NOMO-1 (cell line): ENCODE data around the gene MTARC1.

Source experiments
- DNase-seq, 2 experiments: peaks; one replicate each; lab custom pipeline; 2025; ENCODE audit not compliant: unreplicated experiment in 2 of 2; lab: John Stamatoyannopoulos, UW

MTARC1 gene

DNA sequence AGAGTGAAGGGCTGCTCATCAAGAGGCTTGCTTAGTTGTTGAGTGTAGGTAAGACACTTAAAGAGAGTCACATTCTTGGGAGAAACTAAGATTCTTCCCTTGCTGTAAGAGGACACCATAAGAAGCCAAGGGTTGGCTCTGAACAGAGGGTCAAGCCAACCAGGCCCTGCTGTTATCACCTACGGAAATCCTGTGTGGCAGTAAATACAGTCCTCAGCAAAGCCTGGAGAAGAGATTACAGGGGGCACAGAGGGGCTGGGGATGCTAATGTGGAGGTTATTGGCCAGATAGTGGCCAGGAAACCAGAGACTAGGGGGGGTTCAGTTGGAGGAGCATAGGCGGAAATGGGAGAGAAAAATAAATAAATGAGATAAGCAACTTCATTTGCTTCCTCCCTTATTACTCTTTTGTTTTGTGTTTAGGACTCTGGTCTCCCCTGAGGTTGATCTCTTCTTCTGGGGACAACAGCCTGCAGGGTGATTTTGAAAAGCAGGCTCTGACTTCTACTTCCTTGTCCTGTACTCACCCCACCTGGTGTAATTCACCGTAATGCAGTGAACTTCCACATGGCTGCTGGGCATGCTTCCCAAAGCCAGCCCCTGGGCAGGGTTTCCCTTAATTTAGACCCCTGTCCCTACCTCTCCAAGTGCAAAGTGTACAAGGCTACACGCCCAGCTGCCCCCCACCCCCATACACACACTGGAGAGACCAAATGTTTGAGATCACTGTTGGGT lies 40.9 kb downstream of the MTARC1 start:
- no peak for DNase-seq

DNA sequence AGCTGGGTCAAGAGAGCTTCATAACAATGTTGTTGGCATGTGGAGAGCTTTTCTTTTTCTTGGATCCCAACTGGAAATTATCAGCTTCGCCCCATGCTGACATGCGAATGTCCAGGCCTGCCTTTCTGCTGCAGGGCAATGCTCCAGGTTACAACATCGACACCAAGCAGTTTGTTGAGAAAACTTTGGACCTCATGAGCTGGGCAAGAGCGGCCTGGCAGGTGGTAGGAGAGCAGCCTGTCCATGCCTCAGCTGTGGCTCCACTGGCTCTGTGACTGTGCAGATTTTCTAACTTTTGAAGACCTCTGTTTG lies 41.4 kb downstream of the MTARC1 start:
- DNase-seq: no peak

DNA sequence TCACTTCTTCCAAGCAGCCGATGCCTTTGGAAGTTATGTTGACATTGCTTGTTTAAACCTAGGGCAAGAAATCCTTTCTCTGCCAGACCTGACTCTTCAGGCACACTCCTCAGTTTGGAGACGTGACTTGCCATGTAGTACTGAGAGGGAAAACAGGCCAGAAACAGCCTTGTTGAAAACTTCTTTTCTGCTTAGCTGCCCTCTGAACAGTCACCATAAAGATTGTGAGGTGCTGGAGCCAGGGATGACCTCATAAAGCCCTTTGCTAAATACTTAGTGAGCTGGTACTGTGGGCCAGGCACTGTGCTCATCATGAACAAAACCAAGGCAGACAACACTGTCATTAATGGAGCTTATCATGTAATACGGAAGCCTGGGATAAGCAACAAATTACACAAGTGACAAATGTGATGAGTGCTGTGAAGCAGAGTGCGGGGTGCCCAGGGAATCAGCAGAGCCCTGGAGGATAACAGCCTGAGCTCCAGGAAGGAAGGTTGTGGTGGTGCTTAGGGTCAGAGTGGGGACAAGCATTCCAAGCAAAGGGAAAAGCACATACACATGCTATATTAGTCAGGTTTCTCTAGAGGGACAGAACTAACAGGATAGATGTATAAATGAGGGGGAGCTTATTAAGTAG lies 42.4 kb downstream of the MTARC1 start:
- no peak for DNase-seq

DNA sequence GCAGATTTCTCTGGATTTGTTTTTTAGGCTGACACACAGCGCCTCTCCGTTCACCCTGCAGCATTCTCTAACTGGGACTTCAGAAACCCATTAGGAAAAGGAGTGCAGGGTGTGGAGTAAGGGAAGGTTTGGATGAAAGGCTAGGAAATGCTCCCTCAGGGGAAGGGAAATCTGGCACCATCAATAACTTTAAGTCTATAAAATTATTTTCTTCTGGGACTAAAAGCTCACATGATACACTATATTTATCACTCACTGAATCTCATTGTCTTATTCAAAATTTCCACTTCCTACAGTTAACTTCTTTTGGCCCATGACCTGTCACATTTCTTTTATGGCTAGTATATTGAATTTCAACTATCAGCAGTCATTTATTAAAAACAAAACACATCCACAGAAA lies 46.7 kb downstream of the MTARC1 start:
- DNase-seq: no peak

DNA sequence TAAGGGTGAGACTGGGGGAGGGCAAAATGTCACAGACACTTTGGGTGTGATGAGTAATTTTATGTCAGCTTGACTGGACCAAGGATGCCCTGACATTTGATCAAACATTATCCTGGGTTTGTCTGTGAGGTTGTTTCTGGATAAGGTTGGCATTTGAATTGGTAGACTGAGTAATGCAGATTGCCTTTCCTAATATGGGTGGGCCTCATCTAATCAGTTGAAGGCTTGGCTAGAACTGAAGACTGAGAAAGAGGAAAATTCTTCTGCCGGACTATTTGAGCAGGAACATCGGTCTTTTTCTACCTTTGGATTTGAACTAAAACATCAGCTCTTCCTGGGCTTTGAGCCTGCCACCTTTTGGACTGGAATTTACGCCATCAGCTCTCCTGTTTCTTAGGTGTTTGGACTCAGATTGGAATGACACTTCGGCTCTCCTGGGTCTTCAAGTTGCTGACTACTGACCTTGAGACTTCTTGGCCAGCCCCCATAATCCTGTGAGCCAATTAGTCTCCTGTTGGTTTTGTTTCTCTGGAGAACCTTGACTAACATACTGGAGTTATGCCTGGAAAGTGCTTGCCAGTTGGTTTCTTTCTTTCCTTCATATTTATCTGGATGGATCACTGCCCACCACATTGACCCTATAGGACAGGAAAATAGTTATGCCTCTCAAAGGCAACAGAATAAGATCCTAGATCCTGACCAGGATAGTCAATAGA lies 47.6 kb downstream of the MTARC1 start:
- no peak for DNase-seq
